ENCODE results near the gene RAB40B.

Gene RAB40B

DNA sequence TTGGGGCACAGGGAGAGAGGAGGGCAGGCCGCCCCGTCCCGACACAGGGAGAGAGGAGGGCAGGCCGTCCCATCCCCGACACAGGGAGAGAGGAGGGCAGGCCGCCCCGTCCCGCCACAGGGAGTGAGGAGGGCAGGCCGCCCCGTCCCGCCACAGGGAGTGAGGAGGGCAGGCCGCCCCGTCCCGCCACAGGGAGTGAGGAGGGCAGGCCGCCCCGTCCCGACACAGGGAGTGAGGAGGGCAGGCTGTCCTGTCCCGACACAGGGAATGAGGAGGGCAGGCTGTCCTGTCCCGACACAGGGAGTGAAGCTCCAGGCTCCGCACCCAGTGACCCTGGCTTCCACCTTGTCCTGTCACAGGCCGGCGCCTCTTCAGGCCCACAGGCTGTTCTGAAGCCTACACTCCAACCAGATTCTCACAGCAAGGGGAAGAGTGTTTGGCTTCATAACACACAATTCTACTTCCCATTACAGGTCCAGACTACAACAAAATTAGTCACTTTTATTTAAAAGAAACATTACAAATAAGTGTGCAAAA is 84.3 kb downstream of the RAB40B start:
- DNase-seq: no peak

DNA sequence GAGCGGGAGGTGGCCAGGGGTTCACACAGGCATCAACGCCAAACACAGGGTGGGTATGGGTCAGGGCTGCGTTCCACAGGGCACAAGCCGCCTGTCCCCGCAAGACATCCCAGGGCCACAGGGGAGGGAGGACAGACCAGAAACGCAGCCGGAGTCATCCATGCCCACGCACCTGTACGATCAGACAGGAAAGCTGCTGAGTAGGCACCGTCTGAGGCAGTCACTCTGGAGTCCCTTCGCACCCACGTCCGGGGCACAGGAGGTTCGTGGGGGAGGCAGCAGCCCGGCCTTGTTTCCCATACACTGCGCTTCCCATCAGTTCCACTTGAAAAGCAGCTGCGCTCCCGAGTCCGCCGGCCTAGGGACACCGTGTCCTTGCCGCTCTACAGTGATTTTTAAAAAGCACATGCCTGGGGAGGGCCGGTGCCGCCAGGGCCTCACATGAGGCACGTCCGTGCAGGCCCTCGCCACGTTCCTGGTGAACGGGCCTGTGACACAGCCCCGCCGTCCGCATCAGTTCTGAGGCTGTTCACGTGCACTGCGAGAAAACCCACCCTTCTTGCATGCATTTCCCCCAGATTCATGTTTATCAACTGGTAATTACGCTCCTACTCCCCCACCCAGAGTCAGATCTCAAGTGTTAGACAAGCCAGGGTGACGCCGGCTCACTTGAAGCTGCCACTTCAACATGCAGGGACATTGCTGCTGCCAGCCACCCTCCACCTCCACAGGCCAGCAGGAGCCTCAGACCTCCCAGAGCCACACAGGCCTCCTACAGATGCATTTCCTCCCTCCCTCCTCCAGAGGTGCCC is 85.0 kb downstream of the RAB40B start:
- DNase-seq: no peak

DNA sequence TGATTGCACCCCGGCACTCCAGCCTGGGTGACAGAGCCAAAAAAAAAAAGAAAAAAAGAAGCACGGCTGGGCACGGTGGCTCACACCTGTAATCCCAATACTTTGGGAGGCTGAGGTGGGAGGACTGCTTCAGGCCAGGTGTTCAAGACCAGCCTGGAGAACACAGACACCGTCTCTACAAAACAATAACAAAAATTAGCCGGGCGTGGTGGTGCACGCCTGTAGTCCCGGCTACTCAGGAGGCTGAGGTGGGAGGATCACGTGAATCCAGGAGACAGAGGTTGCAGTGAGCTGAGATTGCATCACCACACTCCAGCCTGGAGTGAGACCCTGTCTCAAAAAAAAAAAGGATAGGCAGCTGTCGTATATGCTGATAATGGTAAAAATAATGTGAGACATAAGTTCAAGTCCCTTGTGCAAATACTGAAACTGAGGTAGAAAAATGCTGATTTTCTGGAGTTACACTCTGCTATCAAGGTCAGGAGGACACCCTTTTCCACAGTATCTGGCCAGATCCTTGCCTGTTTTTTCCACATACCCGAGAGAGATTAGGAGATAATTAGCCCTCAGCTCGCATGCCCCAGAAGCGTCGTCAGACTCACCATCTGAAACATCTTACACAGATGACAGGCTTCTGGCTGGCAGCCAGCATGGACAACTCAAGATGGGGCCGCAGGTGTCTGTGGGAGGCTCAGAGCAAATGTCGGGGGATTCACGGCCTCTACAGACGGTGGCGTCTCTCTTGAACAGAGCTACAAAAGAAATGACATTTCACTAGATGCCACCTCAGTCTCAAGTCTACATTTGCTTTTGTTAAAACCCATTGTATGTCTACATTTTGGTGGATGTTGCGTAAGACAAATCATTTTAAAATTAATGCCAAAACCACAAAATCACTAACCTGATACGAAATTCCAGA is 87.1 kb downstream of the RAB40B start:
- no peak for DNase-seq

DNA sequence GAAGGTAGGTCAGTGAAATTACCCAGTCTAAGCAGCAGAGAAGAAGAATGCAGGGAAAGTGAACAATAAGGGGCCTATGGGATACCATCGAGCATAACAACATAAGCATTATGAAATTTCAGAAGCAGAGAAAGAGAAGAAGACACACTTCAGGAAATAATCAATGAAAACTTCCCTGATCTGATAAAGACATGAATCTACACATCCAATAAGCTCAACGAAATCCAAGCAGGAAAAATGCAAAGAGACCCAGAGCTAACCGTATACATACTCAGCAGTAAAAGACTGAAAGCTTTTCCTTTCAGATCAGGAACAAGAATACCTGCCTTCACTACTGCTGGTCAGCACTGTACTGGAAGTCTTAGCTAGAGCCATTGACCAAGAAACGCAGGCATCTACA is 88.8 kb downstream of the RAB40B start:
- DNase-seq: no peak

DNA sequence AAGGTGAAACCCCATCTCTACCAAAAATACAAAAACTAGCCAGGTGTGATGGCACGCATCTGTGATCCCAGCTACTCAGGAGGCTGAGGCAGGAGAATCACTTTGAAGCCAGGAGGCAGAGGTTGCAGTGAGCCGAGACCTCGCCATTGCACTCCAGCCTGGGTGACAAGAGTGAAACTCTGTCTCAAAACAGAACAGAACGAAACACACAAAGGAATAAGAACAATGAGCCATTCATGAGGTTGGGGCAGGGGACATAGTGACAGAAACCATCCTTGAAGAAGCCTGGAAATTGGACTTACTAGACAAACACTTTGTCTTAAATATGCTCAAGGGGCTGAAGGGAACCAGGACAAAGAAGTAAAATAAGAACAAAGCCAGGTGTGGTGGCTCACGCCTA is 89.7 kb downstream of the RAB40B start:
- no peak for DNase-seq

DNA sequence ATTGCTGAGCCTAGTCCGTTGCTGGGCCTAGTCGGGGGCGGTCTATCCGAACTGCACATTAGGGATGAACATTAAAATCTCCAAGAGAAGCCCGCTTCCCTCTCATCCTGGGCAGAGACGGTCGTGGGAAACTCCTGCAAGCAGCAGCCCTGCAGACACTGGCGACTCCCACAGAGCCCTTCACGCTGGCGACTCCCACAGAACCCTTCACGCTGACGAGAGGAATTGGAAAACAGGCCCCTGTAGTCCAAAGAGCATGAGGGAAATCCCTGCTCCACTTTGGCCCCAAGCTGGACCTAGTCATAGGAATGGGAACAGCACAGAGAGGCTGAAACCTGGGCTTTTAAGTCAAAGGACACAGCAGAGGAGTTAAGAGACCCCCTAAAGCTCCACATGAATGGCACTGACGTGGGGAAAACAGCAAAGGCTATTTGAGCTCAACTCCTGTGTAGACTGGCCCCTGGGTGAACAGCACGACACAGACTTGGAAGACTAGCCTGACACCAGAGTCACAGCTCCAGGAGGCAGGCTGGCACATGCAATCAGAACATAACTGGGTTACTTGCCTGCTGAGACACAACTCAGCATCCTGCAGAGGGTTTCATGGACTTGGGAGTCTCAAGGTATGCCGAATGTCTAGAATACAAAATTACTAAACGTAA is 92.4 kb downstream of the RAB40B start:
- no peak for DNase-seq
